HuH-7.5 (cell line): Measurements from ENCODE around the gene CMC4.

ENCODE experiments used
- DNase-seq: peaks from one replicate; pipeline ENCODE4 v3.0.0; 2011; ENCODE audit warnings: low spot score

Gene CMC4, protein sequence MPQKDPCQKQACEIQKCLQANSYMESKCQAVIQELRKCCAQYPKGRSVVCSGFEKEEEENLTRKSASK

DNA sequence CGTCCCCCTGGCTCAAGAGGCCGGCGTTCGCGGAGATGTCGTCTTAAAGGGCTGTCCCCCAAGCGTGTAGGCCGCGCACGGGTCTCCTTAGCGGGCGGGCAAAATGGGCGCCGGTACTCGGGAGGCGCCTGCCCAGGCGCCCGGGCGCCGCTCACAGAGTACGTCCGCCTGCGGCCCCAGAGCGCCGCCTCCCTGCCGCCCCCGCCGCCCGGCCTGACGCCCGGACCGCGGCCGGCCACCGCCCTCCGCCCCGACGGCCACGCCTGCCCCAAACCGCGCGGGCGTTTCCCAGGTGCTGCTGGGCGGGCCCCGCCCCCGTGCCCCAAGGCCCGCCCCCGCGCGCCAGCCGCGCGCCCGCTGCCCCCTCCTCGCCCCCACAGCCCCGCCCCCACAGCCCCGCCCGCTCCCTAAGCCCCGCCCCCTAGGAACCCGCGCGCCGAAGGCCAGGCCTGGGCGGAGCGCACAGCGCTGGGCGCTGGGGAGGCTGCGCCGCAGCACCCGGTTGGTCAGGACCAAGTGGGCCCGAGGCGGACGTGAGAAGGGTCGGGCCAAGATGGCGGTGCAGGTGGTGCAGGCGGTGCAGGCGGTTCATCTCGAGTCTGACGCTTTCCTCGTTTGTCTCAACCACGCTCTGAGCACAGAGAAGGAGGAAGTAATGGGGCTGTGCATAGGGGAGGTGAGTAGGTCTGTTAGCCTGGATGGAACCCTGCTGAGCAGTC is at the start of gene CMC4, which contains the start of the genes BRCC3 and MTCP1:
Gene CMC4 (minus strand): TSS at position 162 of the 719 bp plus-strand sequence. CDS start 7,113 bp downstream, outside the sequence.
Gene BRCC3 (plus strand): TSS at position 534 of the 719 bp plus-strand sequence. CDS start 20 bp downstream, at position 554.
Gene MTCP1 (minus strand): TSS at position 162 of the 719 bp plus-strand sequence. CDS start 5,126 bp downstream, outside the sequence.
- peak; percentile 61 for DNase-seq

DNA sequence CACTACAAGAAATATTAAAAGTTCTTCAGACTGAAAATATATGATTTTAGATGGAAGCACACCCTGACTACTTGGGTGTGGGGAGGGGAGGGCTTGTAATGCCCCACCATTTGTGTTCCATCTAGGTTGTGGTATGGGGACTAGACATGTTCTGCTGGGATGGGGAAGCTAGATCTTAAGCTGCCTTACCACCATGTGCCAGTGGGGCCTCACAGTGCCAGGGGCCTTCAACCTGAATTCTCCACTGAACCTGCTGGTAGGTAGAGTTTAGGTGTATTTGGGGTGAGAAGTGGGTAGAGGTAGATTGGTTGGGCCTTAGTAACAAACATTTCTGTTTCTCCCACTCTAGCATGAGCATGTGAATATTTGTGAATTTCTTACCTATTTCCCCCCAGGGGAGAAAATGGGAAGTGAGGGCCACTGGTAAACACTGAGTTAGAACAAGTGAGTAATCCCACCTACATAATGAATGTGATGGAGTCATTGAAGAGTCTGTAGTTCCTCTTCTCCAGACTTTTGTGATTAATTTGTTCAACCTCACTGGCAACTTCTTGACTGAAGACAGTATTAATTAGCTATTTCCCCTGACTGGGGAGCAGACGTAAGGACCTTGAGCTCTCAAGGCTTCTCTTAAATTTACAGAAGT is 44.4 kb upstream of the CMC4 start:
- no peak for DNase-seq

DNA sequence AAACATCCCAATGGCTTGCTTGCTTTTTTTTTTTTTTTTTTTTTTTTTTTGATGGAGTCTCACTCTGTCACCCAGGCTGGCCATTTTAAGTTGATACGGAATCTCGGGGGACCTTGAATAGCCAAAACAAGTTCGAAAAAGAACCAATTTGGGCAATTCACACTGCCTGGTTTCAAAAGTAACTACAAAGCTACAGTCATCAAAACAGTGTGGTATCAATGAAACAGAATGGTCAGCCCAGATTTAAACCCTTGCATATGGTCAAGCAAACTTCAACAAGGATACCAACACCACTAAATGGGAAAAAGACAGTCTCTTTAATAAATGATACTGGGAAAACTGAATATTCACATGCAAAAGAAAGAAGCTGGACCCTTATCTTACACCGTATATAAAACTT is 42.2 kb upstream of the CMC4 start:
- DNase-seq: no peak

DNA sequence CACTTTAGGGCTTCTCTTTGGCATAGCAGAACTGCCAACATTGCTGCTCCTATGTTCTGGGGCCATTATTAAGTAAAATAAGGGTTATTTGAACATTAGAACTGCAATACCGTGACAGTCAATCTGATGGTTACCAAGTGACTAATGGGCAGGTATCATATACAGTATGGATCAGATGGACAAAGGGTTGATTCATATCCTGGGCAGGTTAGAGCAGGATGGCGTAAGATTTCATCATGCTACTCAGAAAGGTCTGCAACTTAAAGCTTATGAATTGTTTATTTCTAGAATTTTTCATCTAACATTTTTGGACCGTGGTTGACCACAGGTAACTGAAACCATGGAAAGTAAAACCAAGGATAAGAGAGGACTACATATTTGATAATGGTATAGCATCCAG is 41.2 kb upstream of the CMC4 start:
- DNase-seq: no peak

DNA sequence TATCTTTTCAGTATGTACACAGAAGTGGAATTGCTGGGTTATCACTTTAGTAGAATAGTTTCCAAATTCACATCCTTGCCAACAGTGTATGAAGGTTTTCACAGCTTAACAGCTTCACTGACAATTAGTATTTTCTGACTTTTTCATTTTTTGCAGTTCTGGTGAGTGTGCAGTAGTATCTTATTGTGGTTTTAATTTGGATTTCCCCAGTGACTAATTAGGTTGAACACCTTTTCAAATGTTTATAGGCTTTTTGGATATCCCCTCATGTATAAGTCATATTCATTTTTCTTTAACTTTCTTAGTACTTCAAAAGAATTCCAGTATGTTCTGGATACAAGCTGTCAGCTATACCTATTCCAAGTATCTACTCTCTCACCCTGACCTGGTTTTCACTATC is 37.5 kb upstream of the CMC4 start:
- DNase-seq: no peak

DNA sequence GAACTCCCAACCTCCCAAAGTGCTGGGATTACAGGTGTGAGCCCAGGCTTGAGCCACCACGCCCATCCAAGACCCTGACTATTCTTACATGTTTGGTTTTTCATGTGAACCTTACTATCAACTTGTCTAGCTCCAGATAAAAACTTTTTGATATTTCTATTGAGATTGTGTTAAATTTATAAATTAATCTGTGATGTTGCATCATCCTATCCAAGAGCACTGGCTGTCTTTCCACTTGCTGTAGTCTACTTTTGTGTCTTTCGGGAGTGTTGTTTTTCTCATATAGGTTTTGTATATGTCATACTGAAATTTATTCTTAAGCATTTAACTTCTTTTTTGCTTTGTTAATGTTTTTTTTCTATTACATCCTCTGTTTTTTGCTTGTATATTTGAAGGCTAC is 35.0 kb upstream of the CMC4 start:
- DNase-seq: no peak

DNA sequence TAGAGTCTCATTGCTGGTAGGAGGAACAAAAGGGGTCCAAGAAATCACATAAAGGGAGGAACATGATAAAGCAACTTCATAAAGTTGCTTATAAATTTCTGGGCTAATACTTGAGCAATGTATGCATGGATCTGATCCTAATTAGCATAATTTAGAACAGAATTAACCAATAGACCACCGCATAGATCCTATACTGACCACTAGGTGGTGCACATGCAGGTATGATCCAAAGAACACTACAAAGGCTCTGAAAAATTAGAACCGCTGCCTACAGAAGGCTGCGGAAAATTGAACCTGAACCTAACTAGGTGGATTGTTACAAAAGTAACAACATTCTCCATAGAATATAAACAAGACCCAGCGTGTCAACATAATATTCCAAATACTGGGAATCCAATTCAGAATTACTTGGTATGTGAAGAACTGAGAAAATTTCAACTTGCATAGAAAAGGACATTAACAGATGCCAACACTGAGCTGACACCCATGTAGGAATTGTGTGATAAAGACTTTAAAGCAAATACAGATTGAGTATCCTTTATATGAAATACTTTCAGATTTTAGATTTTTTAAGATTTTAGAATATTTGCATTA is 23.6 kb upstream of the CMC4 start:
- DNase-seq: peak; percentile 5

DNA sequence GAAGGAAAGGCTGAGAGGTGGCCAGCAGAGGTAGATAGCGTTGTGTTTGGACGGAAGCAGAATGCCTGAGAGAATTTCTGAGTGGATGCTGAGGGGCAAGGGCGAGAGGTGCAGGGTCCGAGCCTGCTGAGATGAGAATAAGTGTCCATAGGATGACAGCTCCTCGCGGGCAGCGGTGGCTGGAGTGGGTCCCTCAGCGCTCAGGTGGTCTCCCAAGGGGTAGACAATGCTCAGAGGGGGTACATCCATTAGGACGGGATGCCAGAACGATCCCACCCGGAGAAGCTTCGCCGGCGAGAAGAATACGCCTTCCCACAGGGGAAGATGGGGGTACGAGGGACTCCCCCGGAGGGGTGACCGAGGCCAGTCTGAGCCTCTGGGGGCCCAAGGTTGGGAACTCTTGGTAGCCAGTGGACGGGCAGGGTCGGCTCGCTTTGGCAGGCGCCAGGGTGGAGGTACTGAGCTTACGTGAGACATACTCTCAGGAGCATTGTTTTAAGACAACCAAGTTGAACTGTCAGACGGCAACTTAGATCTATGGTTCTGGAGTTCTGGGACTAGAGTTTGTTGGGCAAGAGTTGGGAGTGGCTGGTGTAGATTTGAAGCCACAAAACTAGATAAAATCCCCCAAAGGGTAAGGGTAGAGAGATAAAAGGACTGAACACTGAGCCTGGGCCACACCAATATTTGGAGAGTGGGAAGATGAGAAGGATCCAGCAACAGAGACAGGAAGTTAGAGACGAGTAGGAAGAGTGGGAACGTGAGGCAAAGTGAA is 16.2 kb upstream of the CMC4 start:
- DNase-seq: no peak

DNA sequence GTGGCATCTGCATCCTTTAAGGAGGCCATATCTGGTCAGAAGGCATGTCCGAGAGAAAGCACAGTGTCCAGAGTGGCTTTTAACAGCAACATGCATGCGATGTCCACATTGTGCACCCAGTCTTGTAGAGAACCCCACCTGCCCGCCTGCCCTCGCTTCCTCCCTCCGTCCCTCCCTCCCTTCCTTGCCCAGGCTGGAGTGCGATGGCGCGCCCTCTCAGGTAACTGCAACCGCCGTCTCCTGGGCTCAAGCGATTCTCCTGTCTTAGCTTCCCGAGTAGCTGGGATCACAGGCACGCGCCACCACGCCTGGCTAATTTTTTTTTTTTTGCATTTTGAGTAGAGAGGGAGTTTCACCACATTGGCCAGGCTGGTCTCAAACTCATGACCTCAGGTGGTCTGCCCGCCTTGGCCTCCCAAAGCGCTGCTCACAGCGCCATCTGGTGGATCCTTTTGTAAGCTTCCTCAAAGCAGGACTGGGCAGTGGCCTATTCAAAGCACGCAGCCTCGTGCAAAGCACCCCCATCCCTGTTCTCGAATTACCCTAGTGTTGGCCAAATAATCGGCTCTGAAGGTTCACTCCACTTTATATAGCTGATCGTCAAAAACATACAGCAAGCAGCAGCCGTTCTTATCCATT is 15.4 kb upstream of the CMC4 start:
- peak; percentile 8 for DNase-seq

DNA sequence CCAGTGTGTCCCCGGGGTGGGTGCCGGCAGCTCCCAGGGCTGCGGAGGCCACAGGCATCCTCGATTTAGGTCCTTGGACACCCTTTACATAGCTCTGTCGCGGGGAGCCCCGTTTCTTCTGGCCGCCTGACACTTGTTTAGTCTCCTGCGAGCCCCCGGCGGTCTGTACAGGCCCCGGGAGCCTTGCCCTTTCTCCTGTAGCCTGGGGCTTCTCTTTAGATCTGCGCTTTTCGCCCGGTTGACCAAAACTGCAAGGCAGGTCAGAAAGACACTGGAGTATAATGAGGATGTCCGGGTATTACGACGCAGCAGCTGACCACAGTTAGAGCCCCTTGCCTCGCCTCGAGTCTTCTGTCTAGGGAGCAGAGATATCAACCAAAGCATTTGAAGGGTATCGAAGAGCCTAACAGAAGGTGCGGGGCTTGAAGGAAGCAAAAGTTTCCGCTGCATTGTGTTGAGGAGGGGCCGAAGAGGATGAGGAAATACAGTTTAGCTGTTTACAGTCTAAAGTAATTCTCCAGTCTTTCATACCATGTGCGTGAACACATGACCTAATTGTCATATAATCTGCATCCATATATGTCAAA is 851 bp upstream of the CMC4 start:
- no peak for DNase-seq

DNA sequence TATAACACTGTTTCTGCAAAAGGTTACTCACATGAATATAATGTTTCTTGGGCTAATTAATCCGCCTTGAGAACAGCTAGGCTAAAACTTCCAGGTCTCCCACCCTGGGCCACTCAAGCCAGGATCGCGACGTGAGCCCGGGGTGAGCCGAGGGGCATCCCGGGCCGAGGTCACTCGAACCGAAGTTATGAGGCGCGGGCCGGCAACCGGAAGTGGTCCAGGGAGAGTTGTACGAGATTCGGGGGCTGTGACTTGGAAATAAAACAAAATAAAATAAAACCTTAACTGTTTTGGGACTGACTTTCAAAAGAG is 317 bp downstream of the CMC4 start:
- no peak for DNase-seq

DNA sequence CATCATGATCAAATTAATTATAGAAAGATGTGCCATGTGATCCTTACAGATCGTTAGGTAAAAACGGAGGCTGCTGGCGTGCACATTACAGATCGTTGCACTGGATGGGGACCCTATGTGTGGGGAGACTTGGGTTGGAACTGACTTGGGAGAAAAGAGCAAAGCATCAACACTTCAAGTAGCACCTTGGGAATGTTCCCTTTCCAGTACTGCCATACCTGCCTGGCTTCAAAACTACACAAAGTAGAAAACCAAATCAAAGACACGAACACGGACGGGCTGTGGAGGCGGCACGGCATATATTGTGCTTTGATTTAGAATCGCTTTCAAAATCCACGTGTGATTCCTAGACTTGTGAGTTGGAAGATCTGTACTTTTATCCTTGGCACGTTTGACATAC is 898 bp downstream of the CMC4 start:
- DNase-seq: no peak

DNA sequence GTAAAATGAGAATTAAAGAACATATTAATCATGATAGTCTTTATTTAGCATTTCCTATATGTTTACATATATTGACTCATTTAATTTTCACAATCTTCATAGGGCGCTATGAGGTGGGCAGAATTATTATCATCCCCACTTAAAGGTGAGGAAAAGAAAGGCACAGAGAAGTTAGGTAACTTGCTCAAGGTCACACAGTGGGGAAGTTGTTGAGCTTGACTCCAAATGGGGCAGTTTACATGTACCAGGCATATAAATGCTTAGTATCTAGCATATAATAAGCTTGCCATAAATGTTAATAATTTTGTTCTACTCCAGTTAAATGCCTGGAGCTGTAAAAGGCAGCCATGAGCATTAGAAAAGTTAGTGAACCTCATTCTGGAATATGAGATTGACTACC is 1.5 kb downstream of the CMC4 start:
- no peak for DNase-seq

DNA sequence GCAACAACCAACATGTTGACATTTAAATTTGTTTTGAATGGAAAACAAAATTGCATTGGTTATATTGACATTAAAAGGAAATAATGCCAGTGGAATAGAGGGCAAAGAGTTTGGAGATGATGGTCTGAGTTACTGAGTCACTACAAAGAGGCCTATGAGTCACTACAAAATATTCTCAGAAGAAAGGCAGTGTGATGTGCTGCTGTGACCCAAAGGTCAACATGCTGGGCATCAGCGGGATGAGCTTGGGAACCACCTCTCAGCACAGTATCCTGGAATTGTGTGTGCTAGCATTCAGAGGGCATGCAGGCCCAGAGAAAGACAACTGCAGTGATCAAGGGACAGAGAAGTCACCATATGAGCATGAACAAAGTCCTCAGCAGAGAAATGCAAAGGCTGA is 2.8 kb downstream of the CMC4 start:
- DNase-seq: no peak

DNA sequence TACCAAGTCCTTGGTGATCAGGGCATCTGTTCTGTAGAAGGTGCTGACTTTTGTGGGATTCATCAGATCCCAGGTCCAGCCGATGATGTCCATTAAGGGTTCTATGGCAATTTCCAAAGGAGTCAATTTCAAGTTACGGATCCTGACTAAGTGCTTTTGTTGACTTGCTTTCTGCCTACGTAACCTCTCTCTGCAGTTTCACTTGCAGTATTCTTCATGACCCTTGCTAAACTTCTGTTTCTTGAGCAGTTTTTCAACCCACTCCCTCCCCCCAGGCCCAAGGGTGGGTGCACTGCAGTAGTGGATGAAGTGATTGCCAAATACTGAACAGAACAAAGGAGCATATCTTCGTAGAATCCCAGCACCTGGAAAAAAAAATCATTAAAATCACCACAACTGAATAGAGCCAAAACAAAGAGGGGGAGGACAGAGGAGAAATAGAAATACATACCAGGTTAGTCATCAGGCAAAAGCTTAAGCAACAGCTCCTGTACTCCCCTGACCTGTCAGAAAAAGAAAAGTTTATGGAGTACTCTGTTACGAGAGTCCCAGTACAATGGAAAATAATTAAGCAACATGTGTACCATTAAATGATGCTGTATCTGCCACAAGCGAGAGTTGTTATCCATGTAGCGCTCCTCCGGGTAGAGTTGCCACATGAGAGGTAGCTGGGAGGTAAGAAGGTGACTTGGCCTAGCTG is 5.8 kb downstream of the CMC4 start:
- no peak for DNase-seq

DNA sequence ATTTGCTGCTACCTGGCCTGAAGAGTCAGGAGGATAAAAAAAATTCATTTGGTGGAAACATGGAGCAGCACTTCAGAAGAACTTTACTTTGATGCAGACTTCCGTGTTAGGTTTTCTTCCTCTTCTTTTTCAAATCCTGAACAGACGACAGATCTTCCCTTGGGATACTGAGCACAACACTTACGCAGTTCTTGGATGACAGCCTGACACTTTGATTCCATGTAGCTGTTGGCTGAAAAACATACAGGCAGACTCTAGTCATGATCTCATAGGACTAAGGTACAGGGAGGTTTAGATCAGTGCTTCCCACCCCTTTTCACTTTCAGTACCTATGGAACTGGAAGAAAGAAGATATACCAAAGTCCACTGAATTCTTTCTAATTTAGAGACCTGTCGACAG is 9.2 kb downstream of the CMC4 start:
- DNase-seq: no peak

DNA sequence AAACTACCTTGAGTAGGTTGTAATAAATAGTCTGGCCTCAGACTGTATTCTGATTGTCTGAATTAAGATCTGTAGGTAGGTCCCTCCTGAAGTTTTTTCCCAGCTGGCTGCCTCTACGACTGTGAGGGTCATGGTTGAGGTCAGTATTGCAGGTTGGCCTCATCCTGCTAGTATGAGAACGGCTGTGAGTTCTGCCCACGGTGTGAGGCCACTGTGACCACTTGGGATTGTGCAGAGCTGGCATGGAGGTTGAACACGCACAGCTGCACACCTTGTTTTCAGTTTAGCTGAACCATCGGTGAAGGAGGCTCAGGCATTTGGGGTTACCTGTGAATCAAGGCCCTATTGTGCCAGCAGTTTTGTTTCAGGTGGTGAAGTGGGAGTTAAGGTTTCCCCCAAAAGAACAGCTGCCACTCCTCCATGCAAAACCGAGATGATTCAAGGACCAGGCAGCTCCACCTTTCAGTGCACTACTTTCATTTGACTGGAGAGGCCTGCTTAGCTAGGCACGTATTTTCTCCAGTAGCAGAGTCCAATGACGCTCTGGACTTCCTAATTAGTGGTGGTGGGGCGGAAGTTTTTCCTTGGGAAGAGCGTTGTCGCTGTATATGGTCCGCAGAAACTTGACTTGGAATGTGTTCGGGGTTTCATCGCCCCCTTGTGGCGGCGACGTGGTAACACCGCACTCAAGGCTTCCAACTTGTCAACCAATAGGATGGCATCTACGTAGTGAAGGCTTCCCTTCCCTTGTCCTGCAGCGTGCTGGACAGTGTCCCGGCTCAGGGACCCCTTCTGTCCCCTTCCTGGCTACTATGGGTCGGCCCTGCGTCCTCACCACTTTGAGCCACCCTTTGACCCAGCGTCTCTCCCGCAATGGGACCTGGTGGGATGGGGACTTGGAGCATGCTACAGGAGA is 13.8 kb downstream of the CMC4 start:
- DNase-seq: no peak

DNA sequence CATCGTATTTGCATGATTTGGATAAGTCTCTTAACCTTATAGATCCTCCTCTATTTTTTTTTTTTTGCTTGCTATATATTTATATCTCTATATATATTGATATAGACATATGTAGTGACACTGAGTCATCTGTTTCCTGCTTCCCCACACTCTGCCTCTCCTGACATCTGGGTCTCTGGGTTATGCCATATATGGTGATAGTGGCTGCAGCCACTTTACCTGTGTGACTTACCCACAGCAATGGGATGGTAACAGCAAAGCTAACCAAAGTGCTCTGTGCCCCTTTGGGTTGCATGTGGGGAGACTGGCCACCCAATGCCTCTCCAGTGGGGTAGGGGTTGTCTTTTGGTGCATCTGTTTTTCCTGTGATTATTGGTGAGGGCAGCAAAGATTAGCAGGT is 14.5 kb downstream of the CMC4 start:
- no peak for DNase-seq

DNA sequence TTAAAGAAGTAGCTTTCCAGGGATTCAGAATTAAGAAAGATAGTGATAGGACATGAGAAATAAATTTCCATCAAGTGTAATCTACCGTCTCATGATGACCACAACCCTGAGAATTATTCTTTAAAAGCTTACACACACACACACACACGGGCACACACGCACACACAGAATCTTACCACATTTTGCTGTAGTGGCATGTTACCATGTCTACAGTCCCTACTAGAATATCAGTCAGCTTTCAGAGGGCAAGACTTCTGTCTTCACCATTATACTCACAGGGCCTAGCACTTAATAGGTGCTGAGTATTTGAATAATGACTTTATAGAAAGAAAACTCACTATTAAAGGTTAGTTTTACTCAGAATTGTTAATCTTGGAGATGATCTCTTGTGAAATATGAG is 15.4 kb downstream of the CMC4 start:
- DNase-seq: no peak

DNA sequence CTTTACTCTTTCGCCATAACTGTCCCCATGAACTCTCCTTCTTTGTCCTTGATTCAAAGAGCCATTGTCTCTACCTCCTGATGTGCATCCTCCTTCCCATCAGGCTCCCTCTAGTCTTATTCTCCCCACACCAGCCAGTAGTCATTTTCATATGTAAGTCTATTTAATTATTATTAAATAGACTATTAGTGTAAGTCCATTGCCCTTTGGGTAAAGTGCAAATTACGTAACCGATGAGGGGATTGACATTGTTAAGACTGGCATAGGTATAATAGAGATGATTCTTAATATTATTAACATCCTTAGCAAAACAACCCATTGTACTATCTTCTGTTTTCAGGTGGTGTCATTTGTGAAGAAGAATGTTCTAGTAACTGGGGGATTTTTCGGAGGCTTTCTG is 16.7 kb downstream of the CMC4 start:
- DNase-seq: no peak
